Activated gamma-delta T cell treated with anti-CD3 and anti-CD28 coated beads, Interleukin-2, amount 50 U/mL, for 16 hours (primary cell): Measurements from ENCODE around the gene PTPRF.

Experiments used
- DNase-seq: peaks from one replicate; pipeline ENCODE4 v3.0.0-alpha.2; 2020; ENCODE audit warnings: low read depth

The PTPRF gene

DNA sequence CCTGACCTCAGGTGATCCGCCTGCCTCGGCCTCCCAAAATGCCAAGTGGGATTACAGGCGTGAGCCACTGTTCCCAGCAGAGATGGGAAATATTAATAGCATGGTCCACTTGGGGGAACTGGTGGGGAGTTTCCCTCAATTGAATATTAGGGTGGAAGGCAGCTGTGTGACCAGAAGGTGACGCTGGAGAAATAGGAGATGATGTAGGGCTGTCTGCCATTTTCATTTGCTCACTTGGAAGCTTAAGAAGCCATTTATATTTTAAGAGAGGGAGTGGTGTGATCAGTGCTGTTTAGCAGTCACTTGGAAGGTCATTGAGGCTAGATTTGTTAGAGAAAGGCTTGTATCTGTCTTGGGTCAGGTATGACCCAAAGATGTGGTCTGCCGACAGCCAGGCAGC is 139.2 kb downstream of the PTPRF start:
- DNase-seq: no peak

DNA sequence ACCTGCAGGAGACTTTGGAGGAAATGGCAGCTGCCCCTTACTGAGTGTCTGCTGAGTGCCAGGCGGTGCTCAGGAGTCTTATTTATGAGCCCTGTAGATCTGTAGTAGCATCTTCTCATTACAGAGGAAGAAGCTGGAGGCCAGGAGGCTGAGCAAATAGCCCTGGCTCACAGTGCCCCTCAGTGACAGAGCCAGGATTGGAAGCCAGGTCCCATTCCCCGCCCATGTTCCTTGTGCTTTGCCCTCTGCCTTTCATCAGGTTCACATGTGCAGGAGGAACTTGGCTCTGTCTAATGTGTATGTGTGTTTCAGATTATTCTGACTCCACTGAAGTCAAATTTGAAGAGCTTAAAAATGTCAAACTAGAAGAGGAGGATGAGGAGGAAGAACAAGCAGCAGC is 140.5 kb downstream of the PTPRF start:
- no peak for DNase-seq

DNA sequence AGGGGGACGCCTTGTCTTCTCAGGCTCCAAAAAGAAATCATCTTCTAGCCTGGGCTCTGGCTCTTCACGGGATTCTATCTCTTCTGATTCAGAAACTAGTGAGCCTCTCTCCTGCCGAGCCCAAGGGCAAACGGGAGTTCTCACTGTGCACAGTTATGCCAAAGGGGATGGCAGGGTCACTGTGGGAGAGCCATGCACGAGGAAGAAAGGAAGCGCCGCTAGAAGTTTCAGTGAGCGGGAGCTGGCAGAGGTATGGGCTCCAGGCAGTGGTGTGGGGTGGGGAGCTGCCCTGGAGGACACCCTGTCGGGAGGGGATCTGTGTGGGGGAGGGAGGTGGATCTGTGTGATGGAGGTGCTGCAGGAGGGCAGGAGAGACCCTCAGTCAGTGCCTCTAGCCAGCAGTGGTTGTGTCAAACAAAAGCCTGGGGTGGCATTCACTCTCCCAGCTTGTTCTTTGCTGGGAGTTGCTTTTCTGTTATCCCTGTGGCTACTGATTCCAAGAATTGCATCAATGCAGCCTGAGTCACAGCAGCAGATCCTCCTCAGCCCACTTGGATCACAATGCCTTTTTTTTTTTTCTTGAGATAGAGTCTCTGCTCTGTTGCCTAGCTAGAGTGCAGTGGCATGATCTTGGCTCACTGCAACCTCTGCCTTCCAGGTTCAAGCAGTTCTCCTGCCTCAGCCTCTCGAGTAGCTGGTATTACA is 141.1 kb downstream of the PTPRF start:
- DNase-seq: no peak

DNA sequence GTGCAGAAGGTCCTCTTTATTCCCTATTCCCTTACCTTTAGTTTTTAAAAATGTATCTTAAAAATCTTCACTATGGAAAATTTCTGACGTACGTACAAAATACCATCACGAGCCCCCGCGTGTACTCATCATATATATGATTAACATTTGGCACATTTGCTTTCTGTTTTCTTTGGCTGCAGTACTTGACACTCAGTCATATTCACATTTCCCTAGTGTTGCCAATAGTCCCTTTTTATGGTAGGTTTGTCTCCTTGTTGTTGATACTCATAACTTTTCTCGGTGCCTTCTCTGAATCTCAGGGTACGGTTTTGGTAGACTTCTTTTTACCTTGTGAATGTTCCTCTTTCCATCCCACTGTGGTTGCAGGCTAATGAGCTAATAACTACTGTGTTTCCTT is 142.6 kb downstream of the PTPRF start:
- DNase-seq: no peak
